ENCODE data around the gene AHRR.

AHRR gene

GRCh38 chr5:435961-436640 lies 114.6 kb downstream of the AHRR start:
- peak; percentile 43 for DNase-seq (ENCODE audit: low read depth)
- TF ChIP-seq, protein P1, sequence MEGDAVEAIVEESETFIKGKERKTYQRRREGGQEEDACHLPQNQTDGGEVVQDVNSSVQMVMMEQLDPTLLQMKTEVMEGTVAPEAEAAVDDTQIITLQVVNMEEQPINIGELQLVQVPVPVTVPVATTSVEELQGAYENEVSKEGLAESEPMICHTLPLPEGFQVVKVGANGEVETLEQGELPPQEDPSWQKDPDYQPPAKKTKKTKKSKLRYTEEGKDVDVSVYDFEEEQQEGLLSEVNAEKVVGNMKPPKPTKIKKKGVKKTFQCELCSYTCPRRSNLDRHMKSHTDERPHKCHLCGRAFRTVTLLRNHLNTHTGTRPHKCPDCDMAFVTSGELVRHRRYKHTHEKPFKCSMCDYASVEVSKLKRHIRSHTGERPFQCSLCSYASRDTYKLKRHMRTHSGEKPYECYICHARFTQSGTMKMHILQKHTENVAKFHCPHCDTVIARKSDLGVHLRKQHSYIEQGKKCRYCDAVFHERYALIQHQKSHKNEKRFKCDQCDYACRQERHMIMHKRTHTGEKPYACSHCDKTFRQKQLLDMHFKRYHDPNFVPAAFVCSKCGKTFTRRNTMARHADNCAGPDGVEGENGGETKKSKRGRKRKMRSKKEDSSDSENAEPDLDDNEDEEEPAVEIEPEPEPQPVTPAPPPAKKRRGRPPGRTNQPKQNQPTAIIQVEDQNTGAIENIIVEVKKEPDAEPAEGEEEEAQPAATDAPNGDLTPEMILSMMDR (IDR thresholded peaks at IDR 0.05; ENCODE audit: insufficient read depth, low read depth, low read length, missing control alignments) = peak; percentile 25
- H3K4me3 ChIP-seq (ENCODE audit: low read depth, low read length) = no peak overlapping the region

DNA sequence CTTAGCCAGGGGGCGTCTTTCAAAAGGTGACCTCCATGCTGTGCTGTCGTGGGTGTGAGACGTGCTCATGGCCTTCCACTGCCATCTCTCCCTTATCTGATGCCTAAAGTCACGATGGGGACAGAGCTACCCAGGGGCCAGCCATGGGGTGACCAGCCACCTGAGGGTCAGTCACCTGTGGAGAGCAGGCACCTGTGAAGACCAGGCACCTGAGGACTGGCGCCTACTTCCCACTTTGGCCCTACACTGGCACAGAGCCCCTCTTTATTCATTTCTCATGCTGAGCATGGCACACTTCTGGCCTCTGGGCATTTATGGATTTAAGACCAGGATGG lies 115.1 kb downstream of the AHRR start:
- H3K4me3 ChIP-seq (ENCODE audit: low read depth, low read length) = no peak overlapping the region
- no peak for DNase-seq (ENCODE audit: low read depth)
- TF ChIP-seq, protein P1 (IDR thresholded peaks at IDR 0.05; ENCODE audit: insufficient read depth, low read depth, low read length, missing control alignments) = no peak

DNA sequence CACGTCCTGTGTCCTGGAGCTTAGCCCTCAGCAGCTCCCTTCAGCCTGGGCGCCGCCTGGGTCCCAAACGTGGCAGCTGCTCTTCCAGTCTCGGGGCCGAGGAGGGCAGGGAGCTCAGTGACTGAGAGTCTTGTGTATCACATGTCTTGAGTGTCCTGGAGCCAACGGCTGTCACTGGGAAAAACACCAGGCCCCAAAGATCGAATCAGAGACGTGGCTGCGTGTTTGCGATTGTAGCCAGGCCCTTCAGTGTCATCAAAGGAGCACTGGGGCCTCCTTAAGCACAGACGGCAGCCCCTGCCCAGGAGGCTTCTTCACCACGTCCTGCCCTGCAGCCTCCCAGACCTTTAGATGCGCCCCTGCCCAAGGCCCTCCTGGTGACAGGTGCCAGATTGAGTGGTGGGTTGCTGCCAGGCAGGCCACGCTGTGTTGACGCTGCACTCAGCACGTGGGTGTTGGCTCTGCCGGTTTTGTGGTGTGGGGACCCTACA lies 115.8 kb downstream of the AHRR start:
- TF ChIP-seq, protein P1 (IDR thresholded peaks at IDR 0.05; ENCODE audit: insufficient read depth, low read depth, low read length, missing control alignments) = no peak
- no peak overlapping the region for H3K4me3 ChIP-seq (ENCODE audit: low read depth, low read length)
- no peak for DNase-seq (ENCODE audit: low read depth)

DNA sequence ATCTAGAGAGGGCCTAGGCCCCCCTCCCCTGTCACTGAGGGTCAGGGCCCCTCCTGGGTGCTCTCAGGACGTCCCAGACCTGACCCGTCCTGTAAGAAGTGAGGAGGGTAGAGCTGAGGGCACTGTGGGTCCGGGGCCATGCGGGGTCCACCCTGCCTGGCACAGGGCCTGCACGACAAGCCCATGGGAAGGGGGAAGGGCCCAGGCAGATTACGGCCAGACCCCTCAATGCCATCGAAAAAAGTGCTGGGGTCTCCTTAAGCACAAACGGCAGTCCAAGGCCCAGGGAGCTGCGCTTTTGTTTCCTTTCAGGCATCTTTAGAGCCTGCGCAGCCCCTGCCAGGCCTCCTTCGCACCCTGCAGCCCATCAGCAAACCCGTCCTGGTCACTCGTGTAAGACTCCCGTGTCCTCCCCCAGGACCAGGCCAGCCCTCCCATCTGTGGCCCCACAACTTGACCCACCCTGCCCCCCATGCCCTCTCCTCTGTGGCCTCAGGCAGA lies 117.0 kb downstream of the AHRR start:
- H3K4me3 ChIP-seq (ENCODE audit: low read depth, low read length) = no peak overlapping the region
- TF ChIP-seq, protein P1 (IDR thresholded peaks at IDR 0.05; ENCODE audit: insufficient read depth, low read depth, low read length, missing control alignments) = no peak
- no peak for DNase-seq (ENCODE audit: low read depth)

- H3K4me3 ChIP-seq (ENCODE audit: low read depth, low read length) = no peak overlapping the region
- TF ChIP-seq, protein P1 (IDR thresholded peaks at IDR 0.05; ENCODE audit: insufficient read depth, low read depth, low read length, missing control alignments) = no peak
- no peak for DNase-seq (ENCODE audit: low read depth)
Observed at GRCh38 chr5:439181-439580, 117.7 kb downstream of the AHRR start.

- TF ChIP-seq, protein P1 (IDR thresholded peaks at IDR 0.05; ENCODE audit: insufficient read depth, low read depth, low read length, missing control alignments) = no peak
- no peak overlapping the region for H3K4me3 ChIP-seq (ENCODE audit: low read depth, low read length)
- no peak for DNase-seq (ENCODE audit: low read depth)
Observed at GRCh38 chr5:439636-440035, 118.1 kb downstream of the AHRR start.
